MM.1S (cell line): ENCODE measurements around the gene XRCC3.

Experiments
- CTCF ChIP-seq: fragments of 300-600 bp; sonication (generic); IDR thresholded peaks from 2 replicates; pipeline ENCODE4 v1.5.1; 2016; ENCODE audit warnings: antibody characterized with exemption, low read length, mixed read lengths
- EZH2phosphoT487 ChIP-seq: fragments of 300-600 bp; sonication (generic); IDR thresholded peaks from 2 replicates; pipeline ENCODE4 v1.6.1; 2018; ENCODE audit warnings: antibody characterized with exemption, low read length

- TF ChIP-seq CTCF = no peak
- TF ChIP-seq EZH2phosphoT487 = no peak
Measured at GRCh38 chr14:103753774-103754173, 38.5 kb upstream of the XRCC3 start.
